ENCODE data around the gene KLHL29.

The KLHL29 gene

GRCh38 chr2:23505218-23505983 lies 120.4 kb downstream of the KLHL29 start:
- no peaks in the 10 kb centered on the region for H3K36me3 Mint-ChIP-seq
- H3K27ac Mint-ChIP-seq: no peak overlapping the region
- peaks cover 0 to 33% of the 10 kb centered on the region in 2 donors for H3K27me3 Mint-ChIP-seq
- peaks cover 3 to 6% of the 10 kb centered on the region in 2 donors for H3K4me1 Mint-ChIP-seq
- H3K4me3 Mint-ChIP-seq: no peak overlapping the region
- DNase-seq (no peak), ATAC-seq (replicated peaks) (no peak)
- no peaks in the 10 kb centered on the region for H3K9me3 Mint-ChIP-seq

DNA sequence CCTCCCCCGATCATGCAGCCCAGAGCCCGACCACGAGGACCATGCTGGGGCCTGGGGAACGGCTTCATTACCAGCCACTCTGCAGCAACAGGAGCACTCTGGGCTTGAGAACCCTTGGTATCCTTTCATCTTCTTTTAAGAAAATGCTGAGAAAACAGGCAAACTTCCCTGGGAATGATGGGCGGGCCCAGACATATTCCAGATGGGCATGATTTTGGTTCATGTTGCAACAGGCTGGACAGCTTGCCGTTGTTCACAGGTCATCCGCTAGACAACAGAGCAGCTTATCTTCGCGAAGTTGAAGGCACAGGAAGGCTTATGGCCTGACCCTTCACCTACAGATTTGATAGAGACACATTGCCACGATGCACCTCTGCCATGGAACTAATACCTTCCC lies 121.0 kb downstream of the KLHL29 start:
- no peaks in the 10 kb centered on the region for H3K36me3 Mint-ChIP-seq
- H3K4me3 Mint-ChIP-seq: no peak overlapping the region
- ATAC-seq (replicated peaks) (no peak), DNase-seq (no peak)
- H3K27me3 Mint-ChIP-seq: peaks cover 0 to 33% of the 10 kb centered on the region in 2 donors
- H3K4me1 Mint-ChIP-seq: peaks cover 3 to 6% of the 10 kb centered on the region in 2 donors
- no peaks in the 10 kb centered on the region for H3K9me3 Mint-ChIP-seq
- no peak overlapping the region for H3K27ac Mint-ChIP-seq

- Mint-ChIP-seq H3K4me3 (no peak overlapping the region), H3K36me3 (no peaks in the 10 kb centered on the region), H3K27ac (no peak overlapping the region), H3K4me1 (peaks cover 3 to 6% of the 10 kb centered on the region in 2 donors), H3K27me3 (peaks cover 0 to 33% of the 10 kb centered on the region in 2 donors), H3K9me3 (no peaks in the 10 kb centered on the region)
- DNase-seq (no peak), ATAC-seq (replicated peaks) (no peak)
Observed at GRCh38 chr2:23506531-23507266, 121.7 kb downstream of the KLHL29 start.

DNA sequence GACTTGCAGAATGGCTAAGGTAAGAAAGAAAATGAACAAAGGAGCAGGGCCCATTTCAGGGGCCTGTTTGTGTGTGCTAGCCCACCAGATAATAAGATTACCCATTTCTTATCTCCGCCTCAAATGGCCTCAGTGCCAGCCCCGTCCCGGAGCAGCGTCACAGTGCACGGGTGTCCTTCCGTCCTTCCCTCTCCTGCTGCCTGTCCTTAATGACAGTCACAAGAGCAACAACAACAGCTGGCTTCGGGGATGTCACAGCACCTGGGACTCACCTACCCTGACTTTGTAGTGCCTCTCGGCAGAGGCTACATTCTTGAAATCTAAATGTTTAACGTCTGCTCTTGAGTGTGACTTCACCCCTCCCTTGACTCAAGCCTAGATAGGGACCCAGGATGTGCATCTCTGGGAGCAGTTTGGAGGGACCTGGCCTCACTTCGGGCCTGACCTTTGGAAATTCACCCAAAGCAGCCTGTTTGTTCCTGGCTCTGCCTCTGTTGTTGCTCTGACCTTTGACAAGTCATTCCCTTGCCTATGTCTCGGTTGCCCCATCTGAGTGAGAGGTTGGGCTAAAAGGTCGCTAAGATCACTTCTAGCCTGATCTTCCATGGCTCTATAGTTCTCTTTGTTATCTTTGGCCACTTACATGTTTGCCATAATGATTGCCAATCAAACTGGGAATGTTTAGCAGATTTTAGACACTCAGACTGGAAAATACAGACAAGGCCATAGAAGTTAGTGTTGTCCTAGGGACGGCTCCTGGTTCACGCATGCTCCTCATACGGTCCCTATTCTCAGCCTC lies 122.5 kb downstream of the KLHL29 start:
- H3K36me3 Mint-ChIP-seq: no peaks in the 10 kb centered on the region
- peaks cover 3 to 6% of the 10 kb centered on the region in 2 donors for H3K4me1 Mint-ChIP-seq
- ATAC-seq (replicated peaks): no peak
- no peak for DNase-seq
- no peak overlapping the region for H3K27ac Mint-ChIP-seq
- peaks cover 0 to 29% of the 10 kb centered on the region in 2 donors for H3K27me3 Mint-ChIP-seq
- H3K4me3 Mint-ChIP-seq: no peak overlapping the region
- no peaks in the 10 kb centered on the region for H3K9me3 Mint-ChIP-seq

- H3K36me3 Mint-ChIP-seq: no peaks in the 10 kb centered on the region
- H3K9me3 Mint-ChIP-seq: no peaks in the 10 kb centered on the region
- no peak for DNase-seq
- no peak overlapping the region for H3K27ac Mint-ChIP-seq
- H3K4me1 Mint-ChIP-seq: peaks cover 3 to 6% of the 10 kb centered on the region in 2 donors
- H3K4me3 Mint-ChIP-seq: no peak overlapping the region
- no peak for ATAC-seq (replicated peaks)
- H3K27me3 Mint-ChIP-seq: peaks cover 3 to 29% of the 10 kb centered on the region in 2 donors
Observed at GRCh38 chr2:23508066-23508390, 123.0 kb downstream of the KLHL29 start.

- ATAC-seq (replicated peaks) (no peak), DNase-seq (no peak)
- no peaks in the 10 kb centered on the region for H3K9me3 Mint-ChIP-seq
- no peak overlapping the region for H3K4me3 Mint-ChIP-seq
- H3K4me1 Mint-ChIP-seq: peaks cover 3 to 6% of the 10 kb centered on the region in 2 donors
- no peak overlapping the region for H3K27ac Mint-ChIP-seq
- no peaks in the 10 kb centered on the region for H3K36me3 Mint-ChIP-seq
- peaks cover 3 to 20% of the 10 kb centered on the region in 2 donors for H3K27me3 Mint-ChIP-seq
Observed at GRCh38 chr2:23509103-23509502, 124.1 kb downstream of the KLHL29 start.

- Mint-ChIP-seq H3K27ac (no peak overlapping the region), H3K9me3 (no peaks in the 10 kb centered on the region), H3K4me3 (no peak overlapping the region), H3K36me3 (no peaks in the 10 kb centered on the region), H3K4me1 (peaks cover 3 to 6% of the 10 kb centered on the region in 2 donors), H3K27me3 (peaks cover 3 to 21% of the 10 kb centered on the region in 2 donors)
- ATAC-seq (replicated peaks) (no peak), DNase-seq (no peak)
Observed at GRCh38 chr2:23509596-23510292, 124.8 kb downstream of the KLHL29 start.

GRCh38 chr2:23510471-23510870 lies 125.5 kb downstream of the KLHL29 start:
- DNase-seq (no peak), ATAC-seq (replicated peaks) (no peak)
- Mint-ChIP-seq H3K27ac (no peak overlapping the region), H3K4me3 (no peak overlapping the region), H3K36me3 (no peaks in the 10 kb centered on the region), H3K4me1 (peaks cover 3 to 6% of the 10 kb centered on the region in 2 donors), H3K9me3 (no peaks in the 10 kb centered on the region), H3K27me3 (peaks cover 9 to 22% of the 10 kb centered on the region in 2 donors)

- no peak overlapping the region for H3K4me3 Mint-ChIP-seq
- DNase-seq (no peak), ATAC-seq (replicated peaks) (no peak)
- no peak overlapping the region for H3K27ac Mint-ChIP-seq
- H3K27me3 Mint-ChIP-seq: peaks cover 14 to 20% of the 10 kb centered on the region in 2 donors
- no peaks in the 10 kb centered on the region for H3K36me3 Mint-ChIP-seq
- H3K4me1 Mint-ChIP-seq: no peaks in the 10 kb centered on the region
- H3K9me3 Mint-ChIP-seq: no peaks in the 10 kb centered on the region
Observed at GRCh38 chr2:23512778-23513177, 127.8 kb downstream of the KLHL29 start.

DNA sequence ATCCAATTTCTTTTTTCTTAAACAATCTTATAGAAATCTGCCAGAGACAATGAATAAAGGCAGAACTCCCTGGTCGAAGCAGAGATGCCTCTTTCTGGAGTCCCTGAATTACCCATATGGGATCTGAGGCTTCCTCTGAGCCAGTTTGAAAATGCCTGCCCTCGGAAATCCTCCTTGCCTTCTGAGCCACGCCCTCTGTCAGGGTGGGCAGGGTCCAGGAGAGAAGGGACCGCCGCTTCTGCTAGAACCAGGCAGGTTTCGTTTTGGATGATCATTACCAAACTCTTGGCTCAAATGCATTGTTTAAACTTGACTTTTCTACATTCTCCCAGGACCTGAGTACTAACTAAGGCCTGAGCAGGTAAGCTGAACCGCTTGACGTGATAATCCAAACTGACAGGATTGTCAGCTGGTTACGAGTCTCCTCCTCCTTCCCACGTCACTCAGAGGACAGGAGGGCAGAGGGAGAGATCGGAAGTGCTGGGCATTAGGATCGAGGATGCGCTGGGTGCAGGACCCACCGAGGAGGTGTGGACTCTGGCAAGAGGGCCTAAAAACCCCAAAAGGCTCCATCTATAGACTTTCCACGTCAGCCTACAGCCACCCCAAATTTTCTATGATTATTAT lies 128.4 kb downstream of the KLHL29 start:
- Mint-ChIP-seq H3K36me3 (no peaks in the 10 kb centered on the region), H3K27me3 (peaks cover 14 to 20% of the 10 kb centered on the region in 2 donors), H3K9me3 (no peaks in the 10 kb centered on the region), H3K4me3 (no peak overlapping the region), H3K4me1 (no peaks in the 10 kb centered on the region), H3K27ac (no peak overlapping the region)
- DNase-seq (no peak), ATAC-seq (replicated peaks) (no peak)

- Mint-ChIP-seq H3K9me3 (no peaks in the 10 kb centered on the region), H3K4me1 (no peaks in the 10 kb centered on the region), H3K27me3 (peaks cover 14 to 15% of the 10 kb centered on the region in 2 donors), H3K4me3 (no peak overlapping the region), H3K36me3 (no peaks in the 10 kb centered on the region), H3K27ac (no peak overlapping the region)
- no peak for ATAC-seq (replicated peaks)
- no peak for DNase-seq
Observed at GRCh38 chr2:23513872-23514793, 129.2 kb downstream of the KLHL29 start.

DNA sequence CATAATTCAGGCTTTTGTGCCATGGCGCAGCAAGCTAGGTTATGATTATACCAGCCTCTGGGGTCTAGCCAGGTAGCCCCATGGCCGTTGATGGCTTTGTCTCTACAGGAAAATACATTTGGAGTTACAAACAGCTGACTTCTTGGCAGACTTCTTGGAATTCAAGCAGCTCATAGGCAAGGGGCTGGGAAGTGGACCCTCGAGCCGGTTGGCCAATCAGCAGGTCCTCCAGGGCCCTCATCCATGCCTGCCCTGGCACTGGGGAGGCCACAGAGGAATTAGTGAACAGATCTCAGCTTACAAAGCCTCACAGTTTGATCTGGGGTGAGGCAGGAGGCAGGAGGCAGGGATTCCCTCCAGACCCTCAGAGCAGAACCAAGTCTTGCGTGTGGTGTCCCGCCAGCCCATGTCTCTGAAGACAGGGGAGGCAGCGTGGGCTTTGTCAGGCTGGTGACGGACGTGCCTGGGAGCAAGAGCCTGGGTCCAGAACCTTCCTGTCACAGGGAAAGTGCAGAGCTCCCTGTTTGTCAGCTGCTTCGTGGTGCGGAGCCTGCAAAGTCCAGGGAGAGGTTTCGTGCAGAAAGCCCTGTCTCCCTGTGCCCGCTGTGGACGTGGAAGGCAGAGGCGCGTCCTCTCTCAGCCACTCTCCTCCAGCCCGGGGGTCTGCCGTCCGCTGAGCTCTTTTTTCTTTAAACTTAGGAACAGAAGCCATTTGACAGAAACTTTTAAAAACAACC lies 131.7 kb downstream of the KLHL29 start:
- Mint-ChIP-seq H3K9me3 (no peaks in the 10 kb centered on the region), H3K4me1 (no peaks in the 10 kb centered on the region), H3K36me3 (no peaks in the 10 kb centered on the region), H3K4me3 (no peak overlapping the region), H3K27me3 (peaks cover 8 to 14% of the 10 kb centered on the region in 2 donors), H3K27ac (no peak overlapping the region)
- ATAC-seq (replicated peaks) (peak in 1 of 2 donors; percentile 10), DNase-seq (no peak)

All from stimulated activated naive B cell treated with anti-CD40 and anti-IgM and Interleukin-4, amounts not matched to agents 10 μg/mL and 1 μg/mL and 100 μg/mL, for 72 hours (primary cell).